VCaP (cell line): ENCODE data around the gene COX10.

Source experiments
- H3K27ac ChIP-seq: fragments of 450-650 bp; 2 replicates; pipeline ENCODE4 v1.5.1; 2017
- TF ChIP-seq, protein P1 (sequence below): fragments of 450-650 bp; conservative IDR thresholded peaks from 2 replicates; pipeline ENCODE4 v1.5.1; 2017; ENCODE audit warnings: mild to moderate bottlenecking, moderate library complexity

The COX10 gene

GRCh38 chr17:14044702-14045101, 24.6 kb upstream of the COX10 start:
- TF ChIP-seq, protein P1, sequence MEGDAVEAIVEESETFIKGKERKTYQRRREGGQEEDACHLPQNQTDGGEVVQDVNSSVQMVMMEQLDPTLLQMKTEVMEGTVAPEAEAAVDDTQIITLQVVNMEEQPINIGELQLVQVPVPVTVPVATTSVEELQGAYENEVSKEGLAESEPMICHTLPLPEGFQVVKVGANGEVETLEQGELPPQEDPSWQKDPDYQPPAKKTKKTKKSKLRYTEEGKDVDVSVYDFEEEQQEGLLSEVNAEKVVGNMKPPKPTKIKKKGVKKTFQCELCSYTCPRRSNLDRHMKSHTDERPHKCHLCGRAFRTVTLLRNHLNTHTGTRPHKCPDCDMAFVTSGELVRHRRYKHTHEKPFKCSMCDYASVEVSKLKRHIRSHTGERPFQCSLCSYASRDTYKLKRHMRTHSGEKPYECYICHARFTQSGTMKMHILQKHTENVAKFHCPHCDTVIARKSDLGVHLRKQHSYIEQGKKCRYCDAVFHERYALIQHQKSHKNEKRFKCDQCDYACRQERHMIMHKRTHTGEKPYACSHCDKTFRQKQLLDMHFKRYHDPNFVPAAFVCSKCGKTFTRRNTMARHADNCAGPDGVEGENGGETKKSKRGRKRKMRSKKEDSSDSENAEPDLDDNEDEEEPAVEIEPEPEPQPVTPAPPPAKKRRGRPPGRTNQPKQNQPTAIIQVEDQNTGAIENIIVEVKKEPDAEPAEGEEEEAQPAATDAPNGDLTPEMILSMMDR = no peak
- no peak overlapping the region for H3K27ac ChIP-seq

- TF ChIP-seq, protein P1 = no peak
- peak overlapping the region; percentile 79 for H3K27ac ChIP-seq
These were observed 22.3 kb upstream of the COX10 start for GRCh38 chr17:14046978-14047377.

DNA sequence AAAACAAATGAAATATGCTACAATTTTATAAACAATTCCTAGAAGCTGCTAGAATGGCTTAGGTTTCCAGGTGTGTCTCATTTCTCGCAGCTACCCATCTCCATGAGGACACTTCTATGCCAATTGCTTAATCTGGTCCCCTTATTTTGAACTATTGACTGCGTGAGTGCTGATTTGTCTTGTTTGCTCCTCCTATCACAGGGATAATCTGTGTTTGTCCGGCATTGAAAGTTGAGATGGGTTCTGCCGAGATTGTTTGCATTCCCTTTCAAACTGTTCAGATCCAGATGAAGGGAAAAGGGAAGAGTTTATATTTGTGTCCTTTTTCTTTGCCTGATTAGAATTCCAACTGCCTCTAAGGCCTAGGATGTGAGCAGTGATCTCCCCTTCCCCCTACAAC, 21.7 kb upstream of the COX10 start:
- TF ChIP-seq, protein P1 = no peak
- peak overlapping the region; percentile 79 for H3K27ac ChIP-seq

DNA sequence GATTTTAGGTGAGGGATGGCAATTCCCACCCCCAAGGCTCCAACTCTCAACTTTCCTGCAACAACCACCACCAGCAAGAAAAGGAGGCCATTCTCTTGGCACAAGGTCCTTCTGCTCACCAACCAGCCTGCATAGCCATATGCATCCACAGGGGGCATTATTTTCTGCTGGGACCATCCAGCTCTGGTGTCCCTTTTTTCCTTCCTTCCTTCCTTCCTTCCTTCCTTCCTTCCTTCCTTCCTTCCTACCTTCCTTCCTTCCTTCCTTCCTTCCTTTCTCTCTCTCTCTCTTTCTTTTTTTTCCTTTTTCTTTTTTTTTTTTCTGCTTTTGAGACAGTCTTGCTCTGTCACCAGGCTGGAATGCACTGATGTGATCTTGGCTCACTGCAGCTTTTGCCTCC, 21.1 kb upstream of the COX10 start:
- TF ChIP-seq, protein P1 = peak; percentile 52; the same call in 1 of the 2 replicates
- peak overlapping the region; percentile 79 for H3K27ac ChIP-seq

DNA sequence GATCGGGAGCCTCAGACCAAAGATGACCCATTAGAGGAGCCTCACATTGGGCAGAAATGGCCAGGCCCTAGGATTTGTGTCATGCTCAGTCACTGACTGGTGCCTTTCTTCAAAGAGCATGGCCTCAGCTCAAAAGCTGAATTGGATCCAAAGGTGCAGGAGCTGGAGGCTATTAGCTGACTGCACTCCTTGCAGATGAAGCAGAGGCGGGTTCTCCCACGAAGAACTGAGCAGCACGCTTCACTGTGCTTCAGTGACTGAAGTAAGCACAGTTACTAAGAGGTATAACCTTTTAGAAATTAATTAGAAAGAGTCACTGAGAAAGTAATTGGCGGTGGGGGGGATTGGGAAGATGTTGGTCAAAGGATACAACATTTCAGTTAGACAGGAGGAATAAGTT, 18.7 kb upstream of the COX10 start:
- no peak overlapping the region for H3K27ac ChIP-seq
- TF ChIP-seq, protein P1 = no peak

- peak overlapping the region; percentile 67; the same call in 1 of the 2 replicates for H3K27ac ChIP-seq
- TF ChIP-seq, protein P1 = no peak
These were observed 17.6 kb upstream of the COX10 start for GRCh38 chr17:14051692-14052091.

DNA sequence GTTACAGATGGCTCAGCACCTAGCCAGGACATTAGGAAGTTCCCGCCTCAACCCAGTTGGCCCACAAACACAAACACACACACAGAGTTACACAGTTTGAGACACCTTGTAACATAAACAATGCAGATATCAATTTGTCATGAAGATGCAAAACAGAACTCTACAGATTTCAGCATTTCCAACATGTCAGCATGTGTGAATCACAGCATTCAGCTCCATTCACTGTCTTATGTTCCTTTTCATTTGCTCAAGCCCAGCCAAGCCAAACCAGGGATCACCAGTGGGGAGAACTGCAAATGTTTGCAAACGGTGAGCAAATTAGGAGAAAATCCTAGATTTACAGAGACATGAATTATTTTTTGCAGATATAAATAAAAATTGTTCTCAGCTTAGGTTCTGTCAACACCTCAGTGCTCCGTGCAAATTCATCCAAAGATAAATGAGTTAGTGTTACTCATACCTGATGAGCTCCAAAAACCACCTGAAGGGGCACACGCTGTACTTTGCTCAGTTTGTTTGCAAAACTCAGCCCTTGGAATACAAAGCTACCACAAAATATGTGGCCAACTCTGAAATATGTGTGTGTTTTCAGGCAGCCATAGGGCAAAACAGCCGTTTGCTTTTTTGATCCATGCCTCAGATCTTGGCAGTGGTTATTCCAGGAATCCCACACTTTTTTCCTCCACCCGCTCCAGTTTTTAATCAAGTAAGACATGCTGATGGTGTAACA, 16.3 kb upstream of the COX10 start:
- TF ChIP-seq, protein P1 = peak; percentile 25; the same call in 1 of the 2 replicates
- peak overlapping the region; percentile 67 for H3K27ac ChIP-seq
